GM23338 (cell line): ENCODE results near the gene TRPC4AP. TPM values are rescaled to one million over a fixed set of nuclear protein-coding genes. Genes with fewer than 3 reads are reported as not detected.

ENCODE experiments used
- ATAC-seq: fragments of 200-7000 bp; cut with Tn5 transposase; 3 replicates; pipeline ENCODE4 v1.9.1; 2020
- DNase-seq: peaks from one replicate; pipeline ENCODE4 v3.0.0-alpha.2; 2015; ENCODE audit warnings: low spot score
- H2AFZ ChIP-seq: fragments of 200-600 bp; sonication (generic); 2 replicates; pipeline ENCODE4 v1.8.0; 2016; ENCODE audit warnings: antibody characterized with exemption, mild to moderate bottlenecking, moderate library complexity
- H3F3A ChIP-seq: fragments of 200-600 bp; sonication (generic); replicated peaks from 2 replicates; pipeline ENCODE4 v1.8.0; 2017; ENCODE audit warnings: antibody characterized with exemption, mixed run types, low read depth
- H3K27ac ChIP-seq: fragments of 200-600 bp; sonication (generic); 2 replicates; pipeline ENCODE4 v1.6.1; 2016; ENCODE audit warnings: low read depth
- H3K27me3 ChIP-seq: fragments of 200-600 bp; sonication (generic); 2 replicates; pipeline ENCODE4 v1.8.0; 2016; ENCODE audit warnings: mild to moderate bottlenecking, mixed run types, moderate library complexity; ENCODE audit not compliant: insufficient read depth
- H3K36me3 ChIP-seq: fragments of 200-600 bp; sonication (generic); 2 replicates; pipeline ENCODE4 v1.8.0; 2016; ENCODE audit warnings: mild to moderate bottlenecking; ENCODE audit not compliant: insufficient read depth
- H3K4me1 ChIP-seq: fragments of 200-600 bp; sonication (generic); 2 replicates; pipeline ENCODE4 v1.8.0; 2016; ENCODE audit warnings: mild to moderate bottlenecking, moderate library complexity; ENCODE audit not compliant: insufficient read depth
- H3K4me2 ChIP-seq: fragments of 200-600 bp; sonication (generic); 2 replicates; pipeline ENCODE4 v1.7.1; 2017; ENCODE audit warnings: mixed run types
- H3K4me3 ChIP-seq: fragments of 200-600 bp; sonication (generic); 2 replicates; pipeline ENCODE4 v1.6.1; 2016; ENCODE audit warnings: mixed run types
- H3K79me2 ChIP-seq: fragments of 200-600 bp; sonication (generic); replicated peaks from 2 replicates; pipeline ENCODE4 v1.8.0; 2017; ENCODE audit warnings: mild to moderate bottlenecking; ENCODE audit not compliant: insufficient read depth
- H3K9me2 ChIP-seq: fragments of 200-600 bp; sonication (generic); 2 replicates; pipeline ENCODE4 v1.8.0; 2017; ENCODE audit not compliant: insufficient read depth
- H4K20me1 ChIP-seq: fragments of 200-600 bp; sonication (generic); replicated peaks from 2 replicates; pipeline ENCODE4 v1.8.0; 2017; ENCODE audit warnings: mild to moderate bottlenecking; ENCODE audit not compliant: insufficient read depth
- H3K27ac Mint-ChIP-seq: 2 replicates; pipeline ENCODE4 v1.8.0; 2020; ENCODE audit warnings: inconsistent platforms, mild to moderate bottlenecking, moderate library complexity, mixed read lengths
- H3K27me3 Mint-ChIP-seq: 3 replicates; pipeline ENCODE4 v1.8.0; 2022; ENCODE audit warnings: low read depth, mild to moderate bottlenecking, moderate library complexity, mixed read lengths, inconsistent platforms; ENCODE audit not compliant: insufficient read depth, poor library complexity
- H3K36me3 Mint-ChIP-seq: 3 replicates; pipeline ENCODE4 v1.8.0; 2021; ENCODE audit warnings: low read depth, mild to moderate bottlenecking, inconsistent platforms, moderate library complexity, mixed read lengths
- H3K4me1 Mint-ChIP-seq: 3 replicates; pipeline ENCODE4 v1.8.0; 2020; ENCODE audit warnings: mild to moderate bottlenecking, inconsistent platforms, mixed read lengths
- H3K4me3 Mint-ChIP-seq: 3 replicates; pipeline ENCODE4 v1.8.0; 2021; ENCODE audit warnings: moderate library complexity, mild to moderate bottlenecking, inconsistent platforms, mixed read lengths
- H3K9me3 Mint-ChIP-seq: 3 replicates; pipeline ENCODE4 v1.8.0; 2020; ENCODE audit warnings: moderate library complexity, mild to moderate bottlenecking, inconsistent platforms, mixed read lengths
- CREB1 ChIP-seq: fragments of 250-450 bp; sonication (Bioruptor Pico); IDR thresholded peaks from 2 replicates; pipeline ENCODE4 v1.5.0; 2020; ENCODE audit warnings: low read depth, mild to moderate bottlenecking, moderate library complexity
- CTCF ChIP-seq, 2 experiments: fragments of 200-600 bp in 1 of 2; sonication (generic) in 1 of 2; conservative IDR thresholded peaks; 2 replicates each; pipeline versions ENCODE4 v1.5.1 to v1.6.1; 2016 to 2017; ENCODE audit warnings: antibody characterized with exemption in 2 of 2, low read depth in 2 of 2, mild to moderate bottlenecking in 2 of 2, moderate library complexity in 1 of 2
- ETS1 ChIP-seq: IDR thresholded peaks from 2 replicates; pipeline ENCODE4 v1.6.1; 2016; ENCODE audit warnings: antibody characterized with exemption
- EZH2 ChIP-seq: fragments of 200-600 bp; sonication (generic); IDR thresholded peaks from one replicate; pipeline ENCODE4 v1.8.0; 2017; ENCODE audit warnings: antibody characterized with exemption, mild to moderate bottlenecking, low read depth; ENCODE audit not compliant: unreplicated experiment
- EZH2phosphoT487 ChIP-seq: fragments of 200-600 bp; sonication (generic); IDR thresholded peaks from one replicate; pipeline ENCODE4 v1.8.1; 2018; ENCODE audit warnings: antibody characterized with exemption; ENCODE audit not compliant: unreplicated experiment
- JUNB ChIP-seq: IDR thresholded peaks from one replicate; pipeline ENCODE4 v1.6.1; 2016; ENCODE audit warnings: antibody characterized with exemption; ENCODE audit not compliant: unreplicated experiment
- NANOG ChIP-seq: IDR thresholded peaks from 2 replicates; pipeline ENCODE4 v1.6.1; 2016; ENCODE audit warnings: antibody characterized with exemption, borderline replicate concordance
- POLR2AphosphoS5 ChIP-seq: IDR thresholded peaks from 2 replicates; pipeline ENCODE4 v1.6.1; 2016; ENCODE audit warnings: antibody characterized with exemption, low read depth
- REST ChIP-seq: IDR thresholded peaks from one replicate; pipeline ENCODE4 v1.6.1; 2018; ENCODE audit warnings: antibody characterized with exemption; ENCODE audit not compliant: unreplicated experiment
- STAT1 ChIP-seq: IDR thresholded peaks from one replicate; pipeline ENCODE4 v1.6.1; 2016; ENCODE audit warnings: antibody characterized with exemption; ENCODE audit not compliant: unreplicated experiment
- ZNF114 ChIP-seq: fragments of 250-450 bp; sonication (Bioruptor Pico); IDR thresholded peaks from 2 replicates; pipeline ENCODE4 v1.5.0; 2020; ENCODE audit warnings: mild to moderate bottlenecking, moderate library complexity
- ZNF331 ChIP-seq: fragments of 250-450 bp; sonication (Bioruptor Pico); IDR thresholded peaks from 2 replicates; pipeline ENCODE4 v1.5.0; 2020; ENCODE audit warnings: low read depth, mild to moderate bottlenecking, moderate library complexity
- ZNF462 ChIP-seq: fragments of 250-450 bp; sonication (Bioruptor Pico); IDR thresholded peaks from 2 replicates; pipeline ENCODE4 v1.5.0; 2020; ENCODE audit warnings: mild to moderate bottlenecking, moderate library complexity
- polyA plus RNA-seq: library from polyadenylated mRNA; unstranded; fragments of >200 nt; fragmentation: Nextera tagmentation; extraction: Ambion mirVana; gene quantifications from 2 replicates; pipeline ENCODE4 v1.2.1, GENCODE V29; 2016
- total RNA-seq: library from RNA; depleted of rRNA; stranded (reverse); fragments of >200 nt; shearing (Covaris generic); gene quantifications from 2 replicates; pipeline ENCODE4 v1.2.3, GENCODE V29; 2014

Gene TRPC4AP
- total and polyA plus RNA-seq, 2 experiments from 2014 or later, result 48.8 to 89.5 TPM

- no peak for TF ChIP-seq CTCF (conservative IDR thresholded peaks at IDR 0.05; ENCODE audit: low read depth in 2 of 2)
- TF ChIP-seq ZNF462 (CRISPR knock-in tag), result no peak
- TF ChIP-seq NANOG, result no peak
- no peak for TF ChIP-seq JUNB
- no peak for TF ChIP-seq ZNF114
- no peak for TF ChIP-seq EZH2phosphoT487
- TF ChIP-seq ETS1, result no peak
- TF ChIP-seq POLR2AphosphoS5, result no peak
- no peak for TF ChIP-seq CREB1 (CRISPR knock-in tag)
- no peak for TF ChIP-seq STAT1
- no peak for TF ChIP-seq REST
- no peak for TF ChIP-seq EZH2
- no peak for TF ChIP-seq ZNF331 (CRISPR knock-in tag)
- no peak overlapping the region for H3K4me2 ChIP-seq
- H3K27me3 ChIP-seq, result no peaks in the 10 kb centered on the region
- Mint-ChIP-seq H3K4me3 (no peak overlapping the region), H3K27me3 (no peaks in the 10 kb centered on the region), H3K9me3 (no peaks in the 10 kb centered on the region), H3K27ac (no peak overlapping the region), H3K36me3 (peaks cover 18% of the 10 kb centered on the region), H3K4me1 (no peaks in the 10 kb centered on the region)
- peaks cover 15% of the 10 kb centered on the region for H3K36me3 ChIP-seq
- peaks cover 3% of the 10 kb centered on the region; the same call in 1 of the 2 replicates for H4K20me1 ChIP-seq
- H3K4me1 ChIP-seq, result no peaks in the 10 kb centered on the region
- no peaks in the 10 kb centered on the region for H3K79me2 ChIP-seq
- DNase-seq, result no peak
- no peaks in the 10 kb centered on the region for H3F3A ChIP-seq
- H3K9me2 ChIP-seq, result no peaks in the 10 kb centered on the region
- no peak overlapping the region for H3K4me3 ChIP-seq
- no peak overlapping the region for H2AFZ ChIP-seq
- H3K27ac ChIP-seq, result no peak overlapping the region
- ATAC-seq, result no peak
Observed at GRCh38 chr20:35125753-35126152, 33.1 kb upstream of the TRPC4AP start.
